ENCODE measurements around the gene CLNK. TPM values are rescaled to one million over a fixed set of nuclear protein-coding genes. Genes with fewer than 3 reads are reported as not detected.

Gene CLNK
- total RNA-seq, 2 experiments from 2014 or later, result 2.0 TPM; not detected in 1

DNA sequence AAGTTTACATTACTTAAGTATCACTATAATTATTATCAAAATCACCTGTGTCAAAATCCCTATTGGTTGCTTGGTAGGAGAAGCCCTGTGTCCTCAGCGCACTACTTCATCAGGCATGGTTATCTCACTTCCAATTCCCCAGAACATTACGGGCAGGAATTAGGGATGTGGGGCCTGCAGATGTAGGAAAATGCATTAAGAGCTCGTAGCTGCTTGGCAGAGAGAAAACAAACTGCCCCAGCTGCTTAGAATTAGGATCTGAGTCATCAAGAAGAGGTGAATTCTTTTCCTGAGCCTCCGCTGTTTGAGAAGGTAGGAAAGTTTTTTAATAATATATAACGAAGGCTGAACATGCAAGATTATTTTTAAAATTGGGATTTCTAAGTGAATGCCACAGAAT is 31.1 kb upstream of the CLNK start:
- intact Hi-C loops (cut with micrococcal nuclease; ENCODE audit: unreplicated experiment), result loop anchor here (10.0 kb wide), 1 partner anchor 91 kb away; no protein-coding TSS in a partner anchor
- H4K20me1 ChIP-seq (ENCODE audit: insufficient read depth, low read length), result no peaks in the 10 kb centered on the region
- H3K9me3 ChIP-seq (ENCODE audit: low read length), result no peaks in the 10 kb centered on the region
- BruUV-seq (replicated peaks), result no TSS peak
- no peaks in the 10 kb centered on the region for H3K36me3 ChIP-seq (ENCODE audit: insufficient read depth, low read length)
- DNase-seq (ENCODE audit: low spot score), result no peak
- no peak overlapping the region for H3K27ac ChIP-seq (ENCODE audit: low read depth, low read length, poor library complexity, severe bottlenecking)
- no peak overlapping the region for H3K4me3 ChIP-seq (ENCODE audit: low read depth, low read length, poor library complexity, severe bottlenecking)
- H2AFZ ChIP-seq (ENCODE audit: low read length), result no peak overlapping the region
- H3K9me2 ChIP-seq (ENCODE audit: insufficient read depth, low read length), result no peaks in the 10 kb centered on the region
- CTCF ChIA-PET (ENCODE audit: unreplicated experiment), result no interaction called here
- no peak overlapping the region for H3K4me2 ChIP-seq (ENCODE audit: low read length)
- no peaks in the 10 kb centered on the region for H3K4me1 ChIP-seq (ENCODE audit: insufficient read depth, low read length, poor library complexity, severe bottlenecking)
- H3K79me2 ChIP-seq (ENCODE audit: insufficient read depth, low read depth, low read length), result no peaks in the 10 kb centered on the region
- POLR2A ChIA-PET, result no interaction called here
- TF ChIP-seq CTCF (conservative IDR thresholded peaks at IDR 0.05; ENCODE audit: low read length) (no peak), EZH2phosphoT487 (IDR thresholded peaks at IDR 0.05; ENCODE audit: borderline replicate concordance, low read depth, low read length) (no peak)

DNA sequence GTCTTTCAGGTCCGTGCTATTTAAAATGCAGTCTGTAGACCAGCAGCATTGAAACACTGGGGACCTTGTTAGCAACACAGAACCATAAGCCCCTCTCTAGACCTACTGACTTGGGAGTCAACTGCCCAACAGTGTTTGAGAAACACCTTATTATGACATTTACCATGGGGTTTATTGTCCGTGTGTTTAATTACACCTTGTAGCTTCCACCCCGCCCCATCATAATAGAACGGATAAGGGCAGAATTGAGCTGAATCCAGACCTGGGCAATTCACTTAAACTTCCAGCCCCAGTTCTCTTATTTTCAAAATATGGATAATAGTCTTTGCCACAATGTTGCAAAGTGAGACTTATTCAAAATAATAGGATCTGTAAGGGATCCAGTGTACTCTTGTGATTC is 30.6 kb upstream of the CLNK start:
- no peak overlapping the region for H3K27ac ChIP-seq (ENCODE audit: low read depth, low read length, poor library complexity, severe bottlenecking)
- no peaks in the 10 kb centered on the region for H3K9me2 ChIP-seq (ENCODE audit: insufficient read depth, low read length)
- no peak for DNase-seq (ENCODE audit: low spot score)
- H3K9me3 ChIP-seq (ENCODE audit: low read length), result no peaks in the 10 kb centered on the region
- ChIA-PET CTCF (ENCODE audit: unreplicated experiment) (no interaction called here), POLR2A (no interaction called here)
- no peaks in the 10 kb centered on the region for H3K4me1 ChIP-seq (ENCODE audit: insufficient read depth, low read length, poor library complexity, severe bottlenecking)
- H3K36me3 ChIP-seq (ENCODE audit: insufficient read depth, low read length), result no peaks in the 10 kb centered on the region
- H3K79me2 ChIP-seq (ENCODE audit: insufficient read depth, low read depth, low read length), result no peaks in the 10 kb centered on the region
- TF ChIP-seq CTCF (conservative IDR thresholded peaks at IDR 0.05; ENCODE audit: low read length), result no peak
- no peak for TF ChIP-seq EZH2phosphoT487 (IDR thresholded peaks at IDR 0.05; ENCODE audit: borderline replicate concordance, low read depth, low read length)
- H3K4me2 ChIP-seq (ENCODE audit: low read length), result no peak overlapping the region
- no peak overlapping the region for H2AFZ ChIP-seq (ENCODE audit: low read length)
- no peaks in the 10 kb centered on the region for H4K20me1 ChIP-seq (ENCODE audit: insufficient read depth, low read length)
- BruUV-seq (replicated peaks), result no TSS peak
- H3K4me3 ChIP-seq (ENCODE audit: low read depth, low read length, poor library complexity, severe bottlenecking), result no peak overlapping the region
- intact Hi-C loops (cut with micrococcal nuclease; ENCODE audit: unreplicated experiment), result loop anchor here (10.0 kb wide), 1 partner anchor 90 kb away; no protein-coding TSS in a partner anchor

- no peak overlapping the region for H3K4me3 ChIP-seq (ENCODE audit: low read depth, low read length, poor library complexity, severe bottlenecking)
- no peak overlapping the region for H2AFZ ChIP-seq (ENCODE audit: low read length)
- intact Hi-C loops (cut with micrococcal nuclease; ENCODE audit: unreplicated experiment), result loop anchor here (10.0 kb wide), 1 partner anchor 89 kb away; no protein-coding TSS in a partner anchor
- CTCF ChIA-PET (ENCODE audit: unreplicated experiment), result no interaction called here
- TF ChIP-seq EZH2phosphoT487 (IDR thresholded peaks at IDR 0.05; ENCODE audit: borderline replicate concordance, low read depth, low read length) (no peak), CTCF (conservative IDR thresholded peaks at IDR 0.05; ENCODE audit: low read length) (no peak)
- no TSS peak for BruUV-seq (replicated peaks)
- H3K4me2 ChIP-seq (ENCODE audit: low read length), result no peak overlapping the region
- POLR2A ChIA-PET, result no interaction called here
- H4K20me1 ChIP-seq (ENCODE audit: insufficient read depth, low read length), result no peaks in the 10 kb centered on the region
- no peak for DNase-seq (ENCODE audit: low spot score)
- no peaks in the 10 kb centered on the region for H3K9me2 ChIP-seq (ENCODE audit: insufficient read depth, low read length)
- H3K4me1 ChIP-seq (ENCODE audit: insufficient read depth, low read length, poor library complexity, severe bottlenecking), result no peaks in the 10 kb centered on the region
- H3K27ac ChIP-seq (ENCODE audit: low read depth, low read length, poor library complexity, severe bottlenecking), result no peak overlapping the region
- no peaks in the 10 kb centered on the region for H3K9me3 ChIP-seq (ENCODE audit: low read length)
- no peaks in the 10 kb centered on the region for H3K36me3 ChIP-seq (ENCODE audit: insufficient read depth, low read length)
- H3K79me2 ChIP-seq (ENCODE audit: insufficient read depth, low read depth, low read length), result no peaks in the 10 kb centered on the region
These were observed 29.0 kb upstream of the CLNK start for GRCh38 chr4:10713591-10713990.

All from OCI-LY7 (cell line).